GM12864 (cell line): Measurements from ENCODE around the gene EVI5L.

Experiments
- DNase-seq: peaks from one replicate; pipeline ENCODE4 v3.0.0-alpha.2; 2011; ENCODE audit warnings: low read depth
- H3K4me3 ChIP-seq: 2 replicates; pipeline ENCODE4 v1.5.1; 2011; ENCODE audit warnings: mild to moderate bottlenecking, low read depth, low read length, control low read depth
- CTCF ChIP-seq: IDR thresholded peaks from 2 replicates; pipeline ENCODE4 v1.5.1; 2011; ENCODE audit warnings: low read depth, mild to moderate bottlenecking, moderate library complexity, low read length, control low read depth, inconsistent platforms; ENCODE audit errors: missing control alignments

Gene EVI5L

GRCh38 chr19:7863157-7863970, 33.3 kb downstream of the EVI5L start:
- H3K4me3 ChIP-seq: no peak overlapping the region
- DNase-seq: no peak
- TF ChIP-seq CTCF: no peak

DNA sequence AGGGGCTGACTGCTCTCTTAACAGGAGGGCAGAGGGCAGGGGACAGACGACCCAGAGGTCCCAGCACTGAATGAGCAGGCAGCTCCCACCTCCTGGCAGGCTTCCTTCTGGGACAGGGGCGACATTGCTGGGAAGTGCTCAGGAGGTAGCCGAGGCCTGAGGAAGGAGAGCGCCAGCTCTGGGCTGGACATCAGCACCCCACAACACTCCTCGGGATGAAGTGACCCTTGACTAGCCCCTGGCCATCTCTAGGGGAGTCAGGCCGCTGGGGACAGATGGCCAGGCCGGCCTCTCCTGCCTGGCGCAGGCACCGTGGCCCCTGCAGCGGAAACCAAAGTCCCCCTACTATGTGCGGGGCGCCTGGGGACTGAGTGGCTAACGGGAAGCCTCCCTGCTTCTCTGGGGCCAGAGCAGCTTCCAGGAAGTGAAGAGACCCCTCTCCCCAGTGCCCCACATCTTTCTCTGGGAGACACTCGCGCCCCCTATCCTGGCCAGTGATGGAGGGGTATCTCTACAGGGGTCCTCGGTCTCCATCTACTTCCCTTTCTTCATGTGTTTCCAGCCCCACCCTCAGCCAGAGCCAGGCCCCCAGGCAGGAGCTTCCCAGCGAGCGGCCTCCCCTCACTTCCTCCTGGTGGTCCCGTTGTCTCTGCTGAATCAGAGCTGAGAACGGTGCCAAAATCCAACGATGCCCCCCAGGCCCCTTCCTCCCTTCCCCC, 34.1 kb downstream of the EVI5L start:
- DNase-seq: no peak
- no peak overlapping the region for H3K4me3 ChIP-seq
- TF ChIP-seq CTCF: no peak

GRCh38 chr19:7864690-7865074, 34.7 kb downstream of the EVI5L start:
- no peak for DNase-seq
- no peak overlapping the region for H3K4me3 ChIP-seq
- no peak for TF ChIP-seq CTCF

DNA sequence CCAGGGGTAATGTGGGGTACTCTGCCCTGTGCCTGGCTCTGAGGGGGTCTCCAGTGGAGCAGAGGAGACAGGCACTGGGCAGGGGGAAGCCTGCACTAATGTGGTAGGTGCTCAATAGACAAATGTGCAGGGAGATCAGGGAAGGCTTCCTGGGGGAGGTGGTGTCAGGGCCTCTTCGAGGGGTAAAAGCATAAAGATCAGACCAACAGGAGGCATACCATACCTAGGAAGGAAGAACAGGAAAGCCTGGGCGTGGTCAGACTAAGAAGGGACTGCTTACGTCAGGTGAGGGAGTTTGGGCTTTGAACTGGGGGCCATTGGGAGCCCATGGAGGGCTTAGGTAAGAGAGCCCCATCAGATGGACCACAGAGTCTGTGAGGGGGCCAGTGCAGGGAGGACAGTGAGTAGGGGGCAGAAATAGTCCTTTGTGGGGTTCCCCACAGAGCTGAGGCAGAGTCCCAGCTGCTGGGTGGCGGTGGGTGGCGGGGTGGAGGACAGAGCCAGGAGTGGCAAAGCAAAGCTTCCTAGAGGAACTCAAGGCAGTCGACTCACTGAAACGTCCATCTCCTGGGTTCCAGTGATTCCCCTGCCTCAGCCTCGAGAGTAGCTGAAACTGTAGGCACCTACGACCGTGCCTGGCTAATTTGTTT, 35.4 kb downstream of the EVI5L start:
- no peak for DNase-seq
- no peak for TF ChIP-seq CTCF
- H3K4me3 ChIP-seq: peak overlapping the region; percentile 36

GRCh38 chr19:7866399-7867091, 36.5 kb downstream of the EVI5L start:
- no peak for DNase-seq
- no peak overlapping the region for H3K4me3 ChIP-seq
- TF ChIP-seq CTCF: no peak

GRCh38 chr19:7867092-7867844, 37.2 kb downstream of the EVI5L start:
- no peak for TF ChIP-seq CTCF
- no peak overlapping the region for H3K4me3 ChIP-seq
- DNase-seq: no peak
